Esophagus muscularis mucosa (tissue), 4 donors: ENCODE measurements around the gene GJD3. TPM values are rescaled to one million over a fixed set of nuclear protein-coding genes. Genes with fewer than 3 reads are reported as not detected.

Source experiments
- DNase-seq: peaks from one replicate; pipeline ENCODE4 v3.0.0-alpha.2; 2017; ENCODE audit errors: extremely low spot score
- H3K27ac ChIP-seq, 4 donors: fragments of 200-600 bp; sonication (generic); replicated peaks in 1 of 4; 1 replicate in 3 of 4; 2 replicates in 1 of 4; pipeline ENCODE4 v1.5.1; 2016 to 2019; ENCODE audit warnings: mild to moderate bottlenecking in 1 of 4
- H3K27me3 ChIP-seq, 4 donors: fragments of 200-600 bp; sonication (generic); one replicate each; pipeline versions ENCODE4 v1.5.1 to v1.6.0; 2016 to 2019
- H3K36me3 ChIP-seq, 4 donors: fragments of 200-600 bp; sonication (generic); one replicate each; pipeline ENCODE4 v1.5.1; 2016 to 2019
- H3K4me1 ChIP-seq, 4 donors: fragments of 200-600 bp; sonication (generic); one replicate each; pipeline ENCODE4 v1.5.1; 2016 to 2019
- H3K4me3 ChIP-seq, 4 donors: fragments of 200-600 bp; sonication (generic); 1 replicate in 2 of 4; 2 replicates in 2 of 4; pipeline ENCODE4 v1.5.1; 2016 to 2019; ENCODE audit warnings: mild to moderate bottlenecking in 4 of 4, moderate library complexity in 1 of 4
- H3K9me3 ChIP-seq, 4 donors: fragments of 200-600 bp; sonication (generic); 1 replicate in 3 of 4; 2 replicates in 1 of 4; pipeline ENCODE4 v1.5.1; 2016 to 2019
- EP300 ChIP-seq: sonication (generic); formaldehyde crosslinking; IDR thresholded peaks from one replicate; pipeline ENCODE4 v1.6.1; 2017; ENCODE audit warnings: antibody characterized with exemption
- POLR2A ChIP-seq: fragments of 450-650 bp; IDR thresholded peaks from one replicate; pipeline ENCODE4 v1.6.1; 2017; ENCODE audit warnings: antibody characterized with exemption, moderate library complexity, mild to moderate bottlenecking, low read depth
- POLR2AphosphoS5 ChIP-seq, 2 donors: sonication (generic); formaldehyde crosslinking; IDR thresholded peaks; one replicate each; pipeline ENCODE4 v1.6.1; 2017; ENCODE audit warnings: antibody characterized with exemption in 2 of 2
- WGBS: methylation state at CpG from one replicate; pipeline ENCODE4 v1.1.5; 2018; 5-methylcytosine and 5-hydroxymethylcytosine counted together
- intact Hi-C: fragments of 100-400 bp; cut with DNase I; formaldehyde crosslinking; loops from one replicate; pipeline ENCODE4 v1.15.1; 2023
- total RNA-seq, 4 donors: library from RNA; depleted of rRNA; stranded (reverse); fragments of >200 nt; gene quantifications; one replicate each; pipeline versions ENCODE4 v1.1.0 to v1.2.1, GENCODE V29; 2016
- TF ChIP-seq, protein P1 (sequence below), 3 experiments: fragments of 200-600 bp in 2 of 3; fragments of 450-650 bp in 1 of 3; sonication (generic) in 2 of 3; IDR thresholded peaks; one replicate each; pipeline ENCODE4 v1.5.1; 2017 to 2019; ENCODE audit warnings: antibody characterized with exemption in 3 of 3, mild to moderate bottlenecking in 2 of 3, moderate library complexity in 1 of 3

The GJD3 gene
- total RNA-seq, 4 donors from 2014 or later, result 0.40 to 0.50 TPM; not detected in 2

DNA sequence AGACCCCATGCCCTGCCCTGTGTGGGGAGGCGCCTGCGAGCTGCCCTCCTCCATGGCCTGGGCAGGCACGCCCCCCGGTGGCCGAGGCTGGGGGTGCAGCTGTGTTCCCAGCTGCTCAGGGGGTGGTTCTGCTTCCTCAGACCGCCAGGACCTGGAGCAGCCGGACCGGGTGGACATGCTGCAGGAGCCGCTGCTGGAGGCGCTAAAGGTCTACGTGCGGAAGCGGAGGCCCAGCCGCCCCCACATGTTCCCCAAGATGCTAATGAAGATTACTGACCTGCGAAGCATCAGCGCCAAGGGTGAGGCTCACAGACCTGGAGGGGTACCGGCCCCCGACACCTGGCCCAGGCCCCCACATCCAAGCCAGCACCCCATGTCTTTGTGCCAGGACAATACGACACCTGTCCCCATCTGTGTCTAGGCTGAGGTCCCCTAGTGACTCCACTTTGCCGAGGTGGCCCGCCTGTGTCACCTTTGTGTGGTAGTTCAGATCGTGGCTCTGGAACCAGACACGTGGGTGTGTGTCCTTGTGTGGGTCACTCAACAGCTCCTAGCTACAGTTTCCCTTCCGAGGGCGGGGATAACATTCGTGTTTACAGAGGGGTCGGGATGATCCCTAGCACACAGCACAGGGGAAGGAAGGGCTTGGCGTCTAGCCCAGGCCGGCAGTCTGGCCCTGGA lies 9.3 kb downstream of the GJD3 start:
- H3K36me3 ChIP-seq, result peaks cover 26 to 62% (median 59%) of the 10 kb centered on the region in 4 donors
- DNase-seq, result no peak
- H3K9me3 ChIP-seq, result no peaks in the 10 kb centered on the region
- H3K27me3 ChIP-seq, result no peaks in the 10 kb centered on the region
- peaks cover 27 to 79% (median 64%) of the 10 kb centered on the region in 4 donors for H3K4me1 ChIP-seq
- peak overlapping the region; percentile 55 to 66 (median 61) for H3K27ac ChIP-seq
- WGBS, result 38% methylated on average over 16 of the region's 29 CpGs
- no peak for TF ChIP-seq EP300
- TF ChIP-seq, protein P1, sequence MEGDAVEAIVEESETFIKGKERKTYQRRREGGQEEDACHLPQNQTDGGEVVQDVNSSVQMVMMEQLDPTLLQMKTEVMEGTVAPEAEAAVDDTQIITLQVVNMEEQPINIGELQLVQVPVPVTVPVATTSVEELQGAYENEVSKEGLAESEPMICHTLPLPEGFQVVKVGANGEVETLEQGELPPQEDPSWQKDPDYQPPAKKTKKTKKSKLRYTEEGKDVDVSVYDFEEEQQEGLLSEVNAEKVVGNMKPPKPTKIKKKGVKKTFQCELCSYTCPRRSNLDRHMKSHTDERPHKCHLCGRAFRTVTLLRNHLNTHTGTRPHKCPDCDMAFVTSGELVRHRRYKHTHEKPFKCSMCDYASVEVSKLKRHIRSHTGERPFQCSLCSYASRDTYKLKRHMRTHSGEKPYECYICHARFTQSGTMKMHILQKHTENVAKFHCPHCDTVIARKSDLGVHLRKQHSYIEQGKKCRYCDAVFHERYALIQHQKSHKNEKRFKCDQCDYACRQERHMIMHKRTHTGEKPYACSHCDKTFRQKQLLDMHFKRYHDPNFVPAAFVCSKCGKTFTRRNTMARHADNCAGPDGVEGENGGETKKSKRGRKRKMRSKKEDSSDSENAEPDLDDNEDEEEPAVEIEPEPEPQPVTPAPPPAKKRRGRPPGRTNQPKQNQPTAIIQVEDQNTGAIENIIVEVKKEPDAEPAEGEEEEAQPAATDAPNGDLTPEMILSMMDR (IDR thresholded peaks at IDR 0.05), result peak in 2 of 3 experiments; percentile 96 to 99
- intact Hi-C loops, result loop anchor here (1.0 to 5.0 kb wide), 3 partner anchors 52 to 177 kb away; no protein-coding TSS in a partner anchor
- H3K4me3 ChIP-seq, result no peak overlapping the region

GRCh38 chr17:40354221-40355122 lies 10.1 kb downstream of the GJD3 start:
- DNase-seq, result no peak
- Histone ChIP-seq H3K4me3 (no peak overlapping the region), H3K36me3 (peaks cover 26 to 69% (median 67%) of the 10 kb centered on the region in 4 donors), H3K4me1 (peaks cover 35 to 87% (median 72%) of the 10 kb centered on the region in 4 donors), H3K9me3 (no peaks in the 10 kb centered on the region), H3K27ac (peak overlapping the region; percentile 46 to 60 (median 50)), H3K27me3 (no peaks in the 10 kb centered on the region)
- WGBS, result 79% methylated on average over 9 of the region's 30 CpGs
- TF ChIP-seq POLR2A (no peak), POLR2AphosphoS5 (IDR thresholded peaks at IDR 0.05) (peak in 1 of 2 donors; percentile 10)
- intact Hi-C loops, result loop anchor here (1.0 to 5.0 kb wide), 3 partner anchors 51 to 178 kb away; no protein-coding TSS in a partner anchor

GRCh38 chr17:40352779-40353394 lies 11.7 kb downstream of the GJD3 start:
- no peak for DNase-seq
- TF ChIP-seq POLR2AphosphoS5 (IDR thresholded peaks at IDR 0.05) (no peak), EP300 (no peak), POLR2A (no peak)
- TF ChIP-seq, protein P1 (IDR thresholded peaks at IDR 0.05), result no peak
- Histone ChIP-seq H3K27me3 (no peaks in the 10 kb centered on the region), H3K36me3 (peaks cover 26 to 81% (median 79%) of the 10 kb centered on the region in 4 donors), H3K4me3 (no peak overlapping the region), H3K9me3 (no peaks in the 10 kb centered on the region), H3K27ac (no peak overlapping the region), H3K4me1 (peaks cover 51 to 89% (median 80%) of the 10 kb centered on the region in 4 donors)
- intact Hi-C loops, result no loop called here
- WGBS, result 81% methylated on average over 9 of the region's 9 CpGs

- Histone ChIP-seq H3K27ac (peak overlapping the region in 2 of 4 donors; percentile 96 to 98), H3K36me3 (peaks cover 26 to 81% (median 79%) of the 10 kb centered on the region in 4 donors), H3K4me3 (no peak overlapping the region), H3K4me1 (peaks cover 57 to 89% (median 83%) of the 10 kb centered on the region in 4 donors), H3K9me3 (no peaks in the 10 kb centered on the region), H3K27me3 (no peaks in the 10 kb centered on the region)
- 58% methylated on average over 3 of the region's 7 CpGs for WGBS
- no peak for TF ChIP-seq POLR2A
- TF ChIP-seq POLR2AphosphoS5 (IDR thresholded peaks at IDR 0.05), result no peak
- DNase-seq, result no peak
- intact Hi-C loops, result no loop called here
Observed at GRCh38 chr17:40352237-40352778, 12.2 kb downstream of the GJD3 start.

DNA sequence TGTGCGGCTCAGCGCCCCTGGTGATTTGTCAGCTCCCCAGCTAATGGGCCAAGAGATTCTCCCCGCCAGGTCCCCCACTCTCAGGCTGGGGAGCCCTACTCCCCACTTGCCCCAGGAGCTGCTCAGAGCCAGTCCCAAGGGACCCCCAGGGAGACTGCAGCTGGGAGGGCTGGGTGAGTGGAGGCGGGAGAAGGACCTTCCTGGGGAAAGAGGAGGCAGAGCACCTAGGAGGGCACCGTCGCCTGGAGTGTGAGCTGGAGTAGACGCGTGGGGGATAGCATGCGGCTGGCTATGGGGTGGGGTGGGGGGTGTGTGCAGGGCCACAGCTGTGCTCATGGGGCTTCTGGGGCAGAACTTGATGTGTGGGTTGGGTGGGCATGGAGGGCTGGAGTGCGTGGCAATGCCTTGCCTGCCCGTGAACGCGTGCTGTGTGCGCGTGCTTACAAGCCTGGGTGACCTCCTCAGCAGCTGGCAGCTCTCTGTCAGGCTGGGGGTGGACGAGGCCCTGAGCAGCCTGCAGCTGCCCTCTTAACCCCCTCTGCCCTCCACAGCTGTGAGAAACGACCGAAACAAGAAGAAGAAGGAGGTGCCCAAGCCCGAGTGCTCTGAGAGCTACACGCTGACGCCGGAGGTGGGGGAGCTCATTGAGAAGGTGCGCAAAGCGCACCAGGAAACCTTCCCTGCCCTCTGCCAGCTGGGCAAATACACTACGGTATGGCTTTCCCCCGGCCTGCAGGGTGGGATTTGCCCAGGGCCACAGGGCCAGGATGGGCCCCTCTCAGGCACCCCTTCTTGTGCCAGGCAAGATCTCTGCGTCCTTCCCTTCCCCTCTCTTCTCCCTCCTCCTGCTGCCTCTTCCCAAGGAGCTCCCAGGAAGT lies 12.9 kb downstream of the GJD3 start:
- no peak for DNase-seq
- WGBS, result 84% methylated on average over 21 of the region's 27 CpGs
- TF ChIP-seq POLR2AphosphoS5 (IDR thresholded peaks at IDR 0.05) (no peak), POLR2A (no peak), EP300 (no peak)
- TF ChIP-seq, protein P1 (IDR thresholded peaks at IDR 0.05), result no peak
- Histone ChIP-seq H3K27me3 (no peaks in the 10 kb centered on the region), H3K27ac (peak overlapping the region; percentile 44 to 98 (median 96)), H3K9me3 (no peaks in the 10 kb centered on the region), H3K4me3 (no peak overlapping the region), H3K36me3 (peaks cover 26 to 81% (median 79%) of the 10 kb centered on the region in 4 donors), H3K4me1 (peaks cover 64 to 92% (median 89%) of the 10 kb centered on the region in 4 donors)
- intact Hi-C loops, result no loop called here
